B cell (primary cell): ENCODE data around the gene MRPL23. TPM values are rescaled to one million over a fixed set of nuclear protein-coding genes. Genes with fewer than 3 reads are reported as not detected.

Experiments
- ATAC-seq: fragments of 200-7000 bp; cut with Tn5 transposase; one replicate; pipeline ENCODE4 v1.10.0; 2021; ENCODE audit warnings: low read depth, mild to moderate bottlenecking, moderate number of reproducible peaks, moderate library complexity
- CTCF ChIA-PET: fragments of 350-600 bp; sonication (Branson Sonifier 250); formaldehyde crosslinking; loops from one replicate; lab custom pipeline; 2021; ENCODE audit warnings: antibody characterized with exemption, inconsistent platforms; lab: Charles Lee
- POLR2A ChIA-PET: fragments of 350-600 bp; sonication (Branson Sonifier 250); formaldehyde crosslinking; loops from one replicate; lab custom pipeline; 2021; ENCODE audit warnings: antibody characterized with exemption; lab: Charles Lee
- DNase-seq: peaks from one replicate; pipeline ENCODE4 v3.0.0; 2013
- H2AFZ ChIP-seq: 2 replicates; pipeline ENCODE4 v1.6.1; 2012; ENCODE audit warnings: mild to moderate bottlenecking, low read depth, low read length; ENCODE audit not compliant: insufficient read depth, poor library complexity, severe bottlenecking
- H3K27ac ChIP-seq, 2 donors: 1 replicate in 1 of 2; 2 replicates in 1 of 2; pipeline ENCODE4 v1.5.1; 2012 to 2013; ENCODE audit warnings: low read length in 2 of 2, mild to moderate bottlenecking in 2 of 2, moderate library complexity in 1 of 2
- H3K27me3 ChIP-seq, 4 experiments: fragments of 200-600 bp in 1 of 4; sonication (generic) in 1 of 4; replicated peaks in 1 of 4; 1 replicate in 2 of 4; 2 replicates in 2 of 4; pipeline versions ENCODE4 v1.6.1 to v1.7.0; 2013 to 2016; ENCODE audit warnings: low read length in 3 of 4, mild to moderate bottlenecking in 2 of 4, mixed read lengths in 1 of 4, moderate library complexity in 1 of 4; ENCODE audit not compliant: insufficient read depth in 4 of 4, control insufficient read depth in 3 of 4; ENCODE audit errors: control extremely low read depth in 1 of 4
- H3K36me3 ChIP-seq, 2 experiments: replicated peaks in 1 of 2; 1 replicate in 1 of 2; 2 replicates in 1 of 2; pipeline versions ENCODE4 v1.6.1 to v1.7.1; 2013; ENCODE audit warnings: low read length in 1 of 2; ENCODE audit not compliant: insufficient read depth in 2 of 2, control insufficient read depth in 1 of 2; ENCODE audit errors: control extremely low read depth in 1 of 2, extremely low read depth in 1 of 2
- H3K4me1 ChIP-seq, 2 donors: fragments of 200-600 bp in 1 of 2; sonication (generic) in 1 of 2; 1 replicate in 1 of 2; 2 replicates in 1 of 2; pipeline versions ENCODE4 v1.5.1 to v1.6.1; 2013 to 2017; ENCODE audit warnings: low read length in 2 of 2; ENCODE audit not compliant: control insufficient read depth in 2 of 2, insufficient read depth in 2 of 2
- H3K4me2 ChIP-seq: replicated peaks from 2 replicates; pipeline ENCODE3; 2012; ENCODE audit warnings: mild to moderate bottlenecking, low read depth, low read length; ENCODE audit not compliant: poor library complexity, severe bottlenecking
- H3K4me3 ChIP-seq, 5 experiments: fragments of 200-600 bp in 1 of 5; sonication (generic) in 1 of 5; 1 replicate in 3 of 5; 2 replicates in 2 of 5; pipeline versions ENCODE4 v1.5.1 to v1.7.0; 2011 to 2016; ENCODE audit warnings: low read length in 4 of 5, mild to moderate bottlenecking in 4 of 5, low read depth in 2 of 5, control low read depth in 1 of 5, moderate library complexity in 1 of 5; ENCODE audit not compliant: insufficient read depth in 1 of 5; ENCODE audit errors: control extremely low read depth in 1 of 5, extremely low read depth in 1 of 5
- H3K79me2 ChIP-seq: fragments of 200-600 bp; sonication (generic); one replicate; pipeline ENCODE4 v1.6.0; 2016; ENCODE audit warnings: low read length; ENCODE audit not compliant: control insufficient read depth, insufficient read depth
- H3K9ac ChIP-seq: fragments of 200-600 bp; sonication (generic); 2 replicates; pipeline ENCODE4 v1.6.1; 2017; ENCODE audit warnings: mild to moderate bottlenecking, low read length, moderate library complexity
- H3K9me3 ChIP-seq, 3 donors: one replicate each; pipeline versions ENCODE4 v1.6.1 to v1.7.1; 2013; ENCODE audit warnings: low read length in 2 of 3; ENCODE audit not compliant: control insufficient read depth in 2 of 3, insufficient read depth in 1 of 3; ENCODE audit errors: control extremely low read depth in 1 of 3
- H4K20me1 ChIP-seq: 2 replicates; pipeline ENCODE4 v1.6.0; 2012; ENCODE audit warnings: mild to moderate bottlenecking, low read length; ENCODE audit not compliant: insufficient read depth, control insufficient read depth, poor library complexity, severe bottlenecking
- H3K27ac Mint-ChIP-seq: one replicate; pipeline ENCODE4 v1.8.0; 2021; ENCODE audit warnings: mixed read lengths
- H3K27me3 Mint-ChIP-seq: one replicate; pipeline ENCODE4 v1.8.0; 2021; ENCODE audit warnings: mixed read lengths
- H3K4me1 Mint-ChIP-seq: one replicate; pipeline ENCODE4 v1.8.0; 2021; ENCODE audit warnings: mixed read lengths
- H3K4me3 Mint-ChIP-seq: one replicate; pipeline ENCODE4 v1.8.0; 2021; ENCODE audit warnings: mixed read lengths
- H3K9me3 Mint-ChIP-seq: one replicate; pipeline ENCODE4 v1.8.0; 2022; ENCODE audit warnings: mixed read lengths; ENCODE audit not compliant: insufficient read depth
- EZH2 ChIP-seq: IDR thresholded peaks from 2 replicates; pipeline ENCODE4 v1.6.1; 2012; ENCODE audit warnings: borderline replicate concordance, low read depth, mild to moderate bottlenecking, moderate library complexity, low read length; ENCODE audit not compliant: insufficient read depth, poor library complexity, severe bottlenecking
- whole genome bisulfite sequencing: methylation state at CpG from one replicate; pipeline ENCODE4 v1.1.5; 2013; ENCODE audit warnings: missing lambda C conversion rate; ENCODE audit not compliant: insufficient coverage; 5-methylcytosine and 5-hydroxymethylcytosine counted together
- intact Hi-C: fragments of 100-400 bp; cut with micrococcal nuclease; formaldehyde crosslinking; loops from one replicate; pipeline ENCODE4 v1.10.0; 2022
- polyA plus RNA-seq: library from polyadenylated mRNA; depleted of rRNA; stranded (reverse); fragments of >200 nt; gene quantifications from 2 replicates; pipeline ENCODE4 v1.2.3, GENCODE V29; 2012
- total RNA-seq, 2 donors: library from RNA; stranded (reverse); fragments of 120-200 nt in 1 of 2; gene quantifications; 1 replicate in 1 of 2; 2 replicates in 1 of 2; pipeline versions ENCODE4 v1.2.3 to v1.2.4, GENCODE V29; 2013 to 2022
- TF ChIP-seq, protein P1 (sequence below): fragments of 200-600 bp; IDR thresholded peaks from one replicate; pipeline ENCODE4 v1.8.0; 2022; ENCODE audit warnings: antibody characterized with exemption, mild to moderate bottlenecking

Gene MRPL23
- total and polyA plus RNA-seq, 2 donors (not counting 1 experiment from before 2014, with no cell fraction given) = 47.8 to 63.2 TPM

DNA sequence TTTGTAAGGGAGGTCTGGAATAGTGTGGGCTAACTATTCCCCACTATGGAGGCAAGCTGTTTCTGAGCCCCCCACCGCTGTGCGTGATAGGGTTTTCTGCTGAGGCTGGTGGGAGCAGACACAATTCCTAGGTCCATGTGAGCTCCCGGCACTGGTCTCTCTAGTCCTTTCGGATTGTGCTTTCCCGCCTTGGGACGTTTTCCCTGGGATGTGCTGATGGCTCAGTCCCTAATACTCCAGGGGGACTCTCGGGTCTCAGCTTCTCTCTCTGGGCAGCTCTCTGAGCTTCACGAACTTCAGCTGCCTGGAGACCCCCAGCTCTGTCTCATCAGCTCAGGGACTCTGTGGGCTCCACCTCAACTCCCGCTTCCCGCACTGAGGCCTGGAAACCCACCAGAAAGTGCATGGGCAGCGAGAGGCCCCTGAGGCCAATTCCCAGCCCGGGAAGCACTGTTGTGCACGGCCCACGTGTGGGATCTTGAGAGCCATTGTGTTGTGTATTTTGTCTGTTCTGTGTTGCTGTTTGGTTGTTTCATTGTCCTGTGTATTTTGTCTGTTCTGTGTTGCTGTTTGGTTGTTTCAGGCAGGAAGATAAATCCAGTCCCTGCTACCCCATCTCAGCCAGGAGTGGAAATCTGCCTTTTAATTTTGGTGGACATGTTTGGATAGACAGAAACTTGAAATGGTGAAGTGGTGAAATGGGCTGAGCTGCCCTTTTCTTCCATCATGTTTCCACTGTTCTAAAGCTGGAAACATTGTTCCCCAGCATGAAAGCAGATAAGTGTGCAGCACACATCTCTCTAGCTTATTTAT lies 40.3 kb upstream of the MRPL23 start:
- Histone ChIP-seq H3K27me3 (peaks cover 0 to 6% (median 0%) of the 10 kb centered on the region in 4 experiments), H3K9ac (no peak overlapping the region), H3K4me1 (no peaks in the 10 kb centered on the region), H4K20me1 (no peaks in the 10 kb centered on the region), H3K9me3 (no peaks in the 10 kb centered on the region), H3K27ac (no peak overlapping the region), H3K36me3 (no peaks in the 10 kb centered on the region), H3K79me2 (no peaks in the 10 kb centered on the region), H3K4me2 (no peak overlapping the region), H3K4me3 (no peak overlapping the region), H2AFZ (no peak overlapping the region)
- Mint-ChIP-seq H3K27ac (no peak overlapping the region), H3K27me3 (peaks cover 7% of the 10 kb centered on the region), H3K9me3 (no peaks in the 10 kb centered on the region), H3K4me3 (no peak overlapping the region), H3K4me1 (no peaks in the 10 kb centered on the region)
- POLR2A ChIA-PET = no interaction called here
- WGBS = 90% methylated on average over 14 of the region's 14 CpGs
- CTCF ChIA-PET = interaction anchor here (0.8 to 1.8 kb wide), 3 partner anchors 213 to 254 kb away, joined by 3 to 5 read pairs (median 3); no protein-coding TSS in a partner anchor
- DNase-seq (no peak), ATAC-seq (no peak)
- intact Hi-C loops = no loop called here
- TF ChIP-seq, protein P1, sequence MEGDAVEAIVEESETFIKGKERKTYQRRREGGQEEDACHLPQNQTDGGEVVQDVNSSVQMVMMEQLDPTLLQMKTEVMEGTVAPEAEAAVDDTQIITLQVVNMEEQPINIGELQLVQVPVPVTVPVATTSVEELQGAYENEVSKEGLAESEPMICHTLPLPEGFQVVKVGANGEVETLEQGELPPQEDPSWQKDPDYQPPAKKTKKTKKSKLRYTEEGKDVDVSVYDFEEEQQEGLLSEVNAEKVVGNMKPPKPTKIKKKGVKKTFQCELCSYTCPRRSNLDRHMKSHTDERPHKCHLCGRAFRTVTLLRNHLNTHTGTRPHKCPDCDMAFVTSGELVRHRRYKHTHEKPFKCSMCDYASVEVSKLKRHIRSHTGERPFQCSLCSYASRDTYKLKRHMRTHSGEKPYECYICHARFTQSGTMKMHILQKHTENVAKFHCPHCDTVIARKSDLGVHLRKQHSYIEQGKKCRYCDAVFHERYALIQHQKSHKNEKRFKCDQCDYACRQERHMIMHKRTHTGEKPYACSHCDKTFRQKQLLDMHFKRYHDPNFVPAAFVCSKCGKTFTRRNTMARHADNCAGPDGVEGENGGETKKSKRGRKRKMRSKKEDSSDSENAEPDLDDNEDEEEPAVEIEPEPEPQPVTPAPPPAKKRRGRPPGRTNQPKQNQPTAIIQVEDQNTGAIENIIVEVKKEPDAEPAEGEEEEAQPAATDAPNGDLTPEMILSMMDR = no peak
- no peak for TF ChIP-seq EZH2

DNA sequence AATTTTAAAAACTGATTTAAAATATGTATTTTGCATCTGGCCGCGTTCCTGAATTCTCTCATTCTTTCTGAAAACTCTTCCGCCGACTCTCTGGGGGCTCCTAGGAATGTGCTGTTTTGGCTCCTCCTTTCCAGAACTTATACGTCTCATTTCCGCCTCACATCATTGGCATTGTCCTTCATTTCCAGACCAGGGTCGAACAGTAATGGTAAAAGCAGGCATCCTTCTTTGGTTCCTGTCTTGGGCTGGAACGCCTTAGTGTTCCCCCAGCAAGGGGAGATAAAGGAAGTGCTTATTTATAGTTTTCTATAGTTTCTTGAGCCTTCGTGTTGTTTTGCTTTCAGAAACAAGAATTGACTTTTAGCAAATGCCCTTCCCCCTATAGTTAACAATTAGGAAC lies 38.5 kb upstream of the MRPL23 start:
- no peak overlapping the region for H3K27ac Mint-ChIP-seq
- H3K4me3 Mint-ChIP-seq = no peak overlapping the region
- Histone ChIP-seq H3K27ac (no peak overlapping the region), H4K20me1 (no peaks in the 10 kb centered on the region), H3K79me2 (no peaks in the 10 kb centered on the region), H3K36me3 (no peaks in the 10 kb centered on the region), H3K4me3 (no peak overlapping the region), H3K9me3 (no peaks in the 10 kb centered on the region), H3K4me2 (no peak overlapping the region), H3K4me1 (no peaks in the 10 kb centered on the region), H2AFZ (no peak overlapping the region), H3K27me3 (peaks cover 0 to 6% (median 0%) of the 10 kb centered on the region in 4 experiments), H3K9ac (no peak overlapping the region)
- TF ChIP-seq, protein P1 = no peak
- TF ChIP-seq EZH2 = no peak
- no peak for ATAC-seq
- CTCF ChIA-PET = interaction anchor here (1.4 kb wide), 1 partner anchor 215 kb away, joined by 3 read pairs; no protein-coding TSS in a partner anchor
- H3K27me3 Mint-ChIP-seq = peaks cover 7% of the 10 kb centered on the region
- DNase-seq = no peak
- POLR2A ChIA-PET = no interaction called here
- H3K9me3 Mint-ChIP-seq = no peaks in the 10 kb centered on the region
- WGBS = 100% methylated on average over 4 of the region's 9 CpGs
- peaks cover 5% of the 10 kb centered on the region for H3K4me1 Mint-ChIP-seq
- intact Hi-C loops = no loop called here
